Mucosa of stomach (tissue), 1 donor: ENCODE measurements around the gene CELF4.

ENCODE experiments used
- H3K27me3 ChIP-seq: one replicate; pipeline ENCODE4 v1.7.0; 2013; ENCODE audit warnings: mild to moderate bottlenecking, low read length; ENCODE audit not compliant: control insufficient read depth, insufficient read depth
- H3K36me3 ChIP-seq: one replicate; pipeline ENCODE4 v1.7.0; 2013; ENCODE audit warnings: low read length; ENCODE audit not compliant: control insufficient read depth, insufficient read depth
- H3K4me1 ChIP-seq: one replicate; pipeline ENCODE4 v1.7.0; 2013; ENCODE audit warnings: mild to moderate bottlenecking, low read length; ENCODE audit not compliant: control insufficient read depth, insufficient read depth
- H3K4me3 ChIP-seq: one replicate; pipeline ENCODE4 v1.7.0; 2013; ENCODE audit warnings: low read length
- H3K9ac ChIP-seq: one replicate; pipeline ENCODE4 v1.7.0; 2013; ENCODE audit warnings: mild to moderate bottlenecking, low read length, moderate library complexity
- H3K9me3 ChIP-seq: one replicate; pipeline ENCODE4 v1.7.0; 2013; ENCODE audit warnings: mild to moderate bottlenecking, low read length, moderate library complexity; ENCODE audit not compliant: control insufficient read depth
- donor health status: Pancreatic carcinoma.

Gene CELF4

DNA sequence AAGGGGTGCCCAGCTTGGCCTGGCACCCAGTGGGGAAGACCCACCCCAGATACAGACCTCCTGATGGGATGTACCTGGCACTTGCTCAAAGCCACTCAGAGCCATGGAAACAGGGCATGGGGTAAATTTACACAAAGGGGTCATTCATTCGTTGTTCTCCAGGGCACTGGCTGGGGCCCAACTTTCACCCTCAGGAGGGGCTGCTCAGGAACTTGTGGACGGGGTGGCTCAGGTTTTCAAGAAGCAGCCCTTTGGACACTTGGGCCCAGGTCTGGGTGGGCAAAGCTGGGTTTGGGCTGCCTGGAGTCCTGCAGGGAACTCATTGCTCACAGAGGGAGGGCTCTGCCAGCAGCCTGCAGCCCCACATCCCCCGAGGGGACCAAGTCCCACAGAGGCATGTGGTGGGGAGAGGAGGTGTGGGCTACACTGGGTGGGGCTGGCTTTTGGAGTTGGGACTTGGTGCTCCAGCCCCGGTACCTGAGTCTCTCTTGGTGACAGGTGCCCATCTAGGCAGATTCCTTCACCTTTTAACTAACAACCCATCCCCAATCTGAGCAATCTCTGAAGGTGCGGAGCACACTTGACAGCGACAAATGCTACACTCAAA is 172.3 kb downstream of the CELF4 start:
- Histone ChIP-seq H3K4me3 (no peak overlapping the region), H3K9ac (no peak overlapping the region), H3K27me3 (peaks cover 14% of the 10 kb centered on the region), H3K9me3 (no peaks in the 10 kb centered on the region), H3K4me1 (no peaks in the 10 kb centered on the region), H3K36me3 (no peaks in the 10 kb centered on the region)

GRCh38 chr18:37392648-37393047 is 172.9 kb downstream of the CELF4 start:
- Histone ChIP-seq H3K36me3 (no peaks in the 10 kb centered on the region), H3K27me3 (peaks cover 14% of the 10 kb centered on the region), H3K4me3 (no peak overlapping the region), H3K9me3 (no peaks in the 10 kb centered on the region), H3K4me1 (no peaks in the 10 kb centered on the region), H3K9ac (no peak overlapping the region)

DNA sequence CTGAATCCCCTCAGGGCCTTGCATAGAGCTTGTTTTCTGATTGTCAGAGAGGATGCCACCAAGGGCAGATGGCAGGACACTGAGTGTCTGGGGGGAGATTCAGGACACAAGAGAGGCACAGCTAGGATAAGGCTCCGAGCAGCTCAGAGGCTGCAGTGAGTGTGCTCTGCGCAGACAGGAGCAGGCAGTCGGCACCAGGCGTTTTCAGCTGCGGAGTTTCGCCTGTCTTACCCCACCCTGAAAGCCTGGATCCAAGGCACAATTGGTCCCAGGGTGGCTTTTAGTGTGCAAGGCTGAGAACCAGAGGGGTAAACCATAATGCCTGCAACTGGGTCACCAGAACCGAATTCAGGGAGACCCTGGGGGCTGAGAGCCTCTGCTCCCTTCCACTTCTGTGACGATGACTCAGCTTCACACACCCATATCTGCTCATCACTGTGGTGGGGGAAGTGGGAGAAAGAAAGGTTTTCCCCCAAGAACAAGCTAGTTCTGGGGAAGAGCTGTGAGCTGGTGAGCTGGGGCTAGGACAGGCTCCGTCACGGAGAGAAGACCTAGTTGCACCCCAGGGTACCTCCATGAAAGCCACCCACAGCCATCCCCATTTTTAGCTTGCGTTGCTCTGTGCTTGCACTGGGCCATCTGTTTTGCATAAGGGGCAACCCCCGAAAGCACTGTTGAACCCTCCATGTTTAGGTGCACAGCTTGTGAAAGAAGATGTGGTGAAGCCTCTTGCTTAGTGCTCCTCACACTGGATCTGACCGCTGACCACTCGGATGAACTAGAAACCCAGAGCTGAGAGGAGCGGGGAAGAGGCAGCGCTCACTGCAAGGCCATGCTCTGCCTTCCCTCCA is 173.7 kb downstream of the CELF4 start:
- Histone ChIP-seq H3K4me1 (no peaks in the 10 kb centered on the region), H3K9ac (no peak overlapping the region), H3K27me3 (peaks cover 14% of the 10 kb centered on the region), H3K36me3 (no peaks in the 10 kb centered on the region), H3K9me3 (no peaks in the 10 kb centered on the region), H3K4me3 (no peak overlapping the region)

GRCh38 chr18:37391156-37391555 is 174.4 kb downstream of the CELF4 start:
- no peaks in the 10 kb centered on the region for H3K4me1 ChIP-seq
- H3K9ac ChIP-seq: no peak overlapping the region
- H3K27me3 ChIP-seq: peaks cover 14% of the 10 kb centered on the region
- no peak overlapping the region for H3K4me3 ChIP-seq
- H3K9me3 ChIP-seq: no peaks in the 10 kb centered on the region
- no peaks in the 10 kb centered on the region for H3K36me3 ChIP-seq

GRCh38 chr18:37390687-37391086 is 174.9 kb downstream of the CELF4 start:
- H3K27me3 ChIP-seq: peaks cover 14% of the 10 kb centered on the region
- no peaks in the 10 kb centered on the region for H3K9me3 ChIP-seq
- H3K4me1 ChIP-seq: no peaks in the 10 kb centered on the region
- no peak overlapping the region for H3K4me3 ChIP-seq
- H3K9ac ChIP-seq: no peak overlapping the region
- no peaks in the 10 kb centered on the region for H3K36me3 ChIP-seq

GRCh38 chr18:37389684-37390368 is 175.8 kb downstream of the CELF4 start:
- no peaks in the 10 kb centered on the region for H3K36me3 ChIP-seq
- H3K27me3 ChIP-seq: peaks cover 14% of the 10 kb centered on the region
- no peak overlapping the region for H3K9ac ChIP-seq
- no peaks in the 10 kb centered on the region for H3K4me1 ChIP-seq
- H3K4me3 ChIP-seq: no peak overlapping the region
- no peaks in the 10 kb centered on the region for H3K9me3 ChIP-seq

GRCh38 chr18:37389041-37389440 is 176.6 kb downstream of the CELF4 start:
- Histone ChIP-seq H3K4me1 (no peaks in the 10 kb centered on the region), H3K9me3 (no peaks in the 10 kb centered on the region), H3K4me3 (no peak overlapping the region), H3K36me3 (no peaks in the 10 kb centered on the region), H3K9ac (no peak overlapping the region), H3K27me3 (peaks cover 9% of the 10 kb centered on the region)

DNA sequence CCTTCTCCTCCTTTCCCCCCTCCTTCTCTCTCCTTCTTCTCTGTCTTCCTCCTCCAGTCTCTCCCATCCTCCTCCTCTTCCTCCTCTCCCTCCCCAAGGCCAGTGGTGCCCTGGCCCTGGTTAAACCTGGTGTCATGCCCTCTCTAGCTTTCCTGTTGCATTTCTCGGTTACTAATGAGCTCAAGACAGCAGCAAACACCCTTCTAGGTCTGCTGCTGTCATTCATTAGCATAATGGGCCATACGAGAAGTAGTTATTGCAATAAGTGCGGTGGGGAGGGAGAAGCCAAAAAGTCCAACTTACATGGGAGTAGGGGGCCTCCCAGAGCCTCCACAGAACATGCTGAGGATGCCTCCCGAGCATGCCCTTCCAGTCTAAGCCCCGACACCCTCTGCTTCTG is 177.2 kb downstream of the CELF4 start:
- H3K4me1 ChIP-seq: no peaks in the 10 kb centered on the region
- peaks cover 5% of the 10 kb centered on the region for H3K27me3 ChIP-seq
- no peak overlapping the region for H3K4me3 ChIP-seq
- H3K9ac ChIP-seq: no peak overlapping the region
- no peaks in the 10 kb centered on the region for H3K36me3 ChIP-seq
- H3K9me3 ChIP-seq: no peaks in the 10 kb centered on the region

GRCh38 chr18:37385846-37386778 is 179.5 kb downstream of the CELF4 start:
- H3K9me3 ChIP-seq: no peaks in the 10 kb centered on the region
- no peak overlapping the region for H3K9ac ChIP-seq
- no peaks in the 10 kb centered on the region for H3K27me3 ChIP-seq
- no peaks in the 10 kb centered on the region for H3K36me3 ChIP-seq
- H3K4me1 ChIP-seq: no peaks in the 10 kb centered on the region
- no peak overlapping the region for H3K4me3 ChIP-seq

- Histone ChIP-seq H3K27me3 (no peaks in the 10 kb centered on the region), H3K9ac (no peak overlapping the region), H3K9me3 (no peaks in the 10 kb centered on the region), H3K36me3 (no peaks in the 10 kb centered on the region), H3K4me3 (no peak overlapping the region), H3K4me1 (no peaks in the 10 kb centered on the region)
These were observed 181.6 kb downstream of the CELF4 start for GRCh38 chr18:37383846-37384595.
